Inflammatory macrophage (primary cell): ENCODE results near the gene GCNA.
"Not testable (repeated sequence)": the region's sequence is repeated elsewhere in the genome, so short reads cannot be mapped to it uniquely, and the experiment has no call there.

ENCODE experiments used
- DNase-seq, 2 donors: peaks; one replicate each; pipeline ENCODE4 v3.0.0-alpha.2; 2020 to 2022

Gene GCNA

DNA sequence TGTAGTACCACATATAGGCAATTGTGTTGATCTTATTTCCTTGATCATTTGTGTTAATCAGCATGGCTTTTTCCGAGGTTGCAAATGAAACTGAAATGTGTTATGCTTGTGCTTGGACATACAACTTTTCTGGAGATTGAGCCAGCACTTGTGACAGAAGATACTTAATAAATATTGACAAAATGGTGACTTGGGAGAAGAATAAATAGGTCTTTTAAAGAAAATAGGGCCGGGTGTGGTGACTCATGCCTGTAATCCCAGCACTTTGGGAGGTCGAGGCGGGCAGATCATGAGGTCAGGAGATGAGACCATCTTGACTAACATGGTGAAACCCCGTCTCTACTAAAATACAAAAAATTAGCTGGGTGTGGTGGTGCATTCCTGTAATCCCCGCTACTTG, 18.5 kb upstream of the GCNA start:
- DNase-seq: not testable (repeated sequence)

DNA sequence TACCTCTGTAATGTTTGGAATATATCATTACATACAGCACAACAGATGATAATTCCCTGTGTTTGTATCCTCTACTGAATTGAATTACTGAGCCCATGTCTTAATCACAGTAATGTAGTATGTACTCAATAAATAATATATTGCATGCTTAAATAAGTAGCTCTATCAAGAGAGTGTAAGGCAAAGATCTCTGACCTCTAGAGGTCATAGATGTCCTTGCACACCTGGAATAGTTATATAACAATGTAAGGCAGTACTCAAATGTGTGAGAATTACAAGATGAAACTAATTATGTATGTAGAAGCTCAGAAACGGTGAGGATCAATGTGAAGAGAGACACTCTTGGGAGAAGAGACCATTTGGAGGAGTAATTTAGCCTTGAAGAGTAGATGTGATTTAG, 14.3 kb upstream of the GCNA start:
- no peak for DNase-seq

- DNase-seq: no peak
Measured at GRCh38 chrX:71565474-71566041, 12.7 kb upstream of the GCNA start.

GRCh38 chrX:71571390-71571789, 6.8 kb upstream of the GCNA start:
- not testable (repeated sequence) for DNase-seq

GRCh38 chrX:71573590-71573989, 4.6 kb upstream of the GCNA start:
- no peak for DNase-seq

DNA sequence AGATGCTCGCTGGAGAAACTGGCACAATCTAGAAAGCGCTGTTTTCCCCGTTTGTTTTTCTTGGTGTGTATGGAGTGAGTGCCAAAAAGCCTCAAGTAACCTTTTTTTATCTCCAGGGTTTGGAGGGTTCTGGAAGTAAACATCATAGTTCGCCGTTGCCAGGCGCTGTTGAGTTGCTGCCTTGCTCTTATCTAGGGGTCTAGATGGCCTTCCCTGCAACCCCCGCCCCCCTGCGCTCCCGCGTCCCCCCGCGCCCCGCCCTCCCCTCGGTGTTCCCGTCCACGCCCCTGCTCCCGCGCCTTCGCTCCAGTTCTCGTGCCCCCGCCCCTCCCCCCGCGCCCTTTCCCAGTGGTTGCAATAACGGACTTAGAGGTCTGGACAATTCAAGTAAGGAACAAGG, 555 bp upstream of the GCNA start:
- no peak for DNase-seq

DNA sequence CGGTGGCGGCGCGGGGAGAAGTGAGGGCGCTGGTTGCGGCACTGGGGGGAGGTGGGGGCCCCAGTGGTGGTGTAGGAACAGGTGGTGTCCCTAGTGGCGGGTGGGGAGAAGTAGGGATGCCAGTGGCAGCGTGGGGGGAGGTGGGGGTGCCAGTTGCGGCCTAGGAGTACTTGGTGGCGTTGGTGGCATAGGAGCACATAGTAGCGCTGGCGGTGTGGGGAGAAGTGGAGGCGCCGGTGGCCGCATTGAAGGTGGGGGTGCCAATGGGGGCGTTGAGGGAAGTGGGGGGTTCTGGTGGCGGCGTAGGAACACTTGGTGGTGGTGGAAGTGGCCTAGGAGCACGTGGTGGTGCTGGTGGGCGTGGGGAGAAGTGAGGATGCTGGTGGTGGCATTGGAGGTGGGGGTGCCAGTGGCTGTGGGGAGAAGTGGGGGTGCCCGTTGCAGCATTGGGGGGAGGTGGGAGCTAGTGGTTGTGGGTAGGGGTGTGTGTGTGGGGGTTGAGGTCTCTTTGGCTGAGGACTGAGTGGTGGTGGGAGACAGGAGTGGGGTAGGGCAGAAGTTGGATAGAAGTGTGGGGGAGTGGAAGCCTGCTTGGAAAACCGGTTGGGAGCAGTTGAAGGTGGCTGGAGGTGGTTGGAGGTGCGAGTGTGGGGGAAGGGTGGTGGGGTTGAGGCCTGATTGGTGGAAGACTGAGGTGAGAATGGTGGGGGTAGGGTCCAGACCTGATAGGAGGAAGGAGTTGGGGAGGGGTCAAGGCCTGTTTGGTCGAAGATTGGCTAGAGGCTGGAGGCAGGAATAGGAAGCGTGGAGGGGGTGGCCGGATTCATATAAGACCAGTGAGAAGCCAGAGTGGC, 1.1 kb downstream of the GCNA start:
- DNase-seq: no peak

- DNase-seq: no peak
Measured at GRCh38 chrX:71579990-71580380, 1.7 kb downstream of the GCNA start.

DNA sequence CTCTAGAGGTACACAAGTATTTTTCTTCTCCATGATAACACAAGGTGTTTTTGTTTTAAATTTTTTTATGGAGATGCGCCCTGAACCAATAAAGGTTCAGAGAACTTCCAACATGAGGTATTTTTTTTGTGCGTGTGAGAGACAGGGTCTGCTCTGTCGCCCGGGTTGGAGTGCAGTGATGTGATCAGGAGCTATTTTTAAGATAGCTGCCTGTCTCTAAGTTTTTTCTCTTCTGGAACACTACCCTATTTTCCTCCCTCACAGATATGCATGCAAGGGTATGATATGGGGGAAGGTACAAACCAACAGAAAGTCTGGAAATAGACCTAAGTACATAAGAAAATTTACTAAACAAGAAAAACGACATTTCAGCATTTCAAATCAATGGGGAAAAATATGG, 3.0 kb downstream of the GCNA start:
- no peak for DNase-seq

DNA sequence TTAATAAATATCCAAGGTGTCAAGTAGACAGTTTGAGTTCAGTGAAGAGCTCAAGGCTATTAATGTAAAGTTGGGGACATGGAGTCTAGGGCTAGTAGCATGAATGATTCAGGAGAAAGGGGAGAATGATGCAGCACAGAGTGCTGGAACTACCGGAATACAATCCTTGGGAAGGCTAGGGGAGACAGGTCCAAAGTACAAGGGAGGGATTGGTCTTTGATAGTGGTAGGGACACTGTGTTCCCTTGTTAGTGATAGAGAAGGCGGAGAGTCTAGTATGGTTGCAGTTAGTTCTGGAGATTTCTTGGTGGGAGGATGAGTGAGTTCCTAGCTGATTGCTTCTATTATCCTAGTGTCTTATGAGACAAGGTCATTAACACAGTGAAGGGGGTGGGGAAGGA, 8.7 kb downstream of the GCNA start:
- no peak for DNase-seq

- not testable (repeated sequence) for DNase-seq
Measured at GRCh38 chrX:71593210-71593609, 15.0 kb downstream of the GCNA start.

DNA sequence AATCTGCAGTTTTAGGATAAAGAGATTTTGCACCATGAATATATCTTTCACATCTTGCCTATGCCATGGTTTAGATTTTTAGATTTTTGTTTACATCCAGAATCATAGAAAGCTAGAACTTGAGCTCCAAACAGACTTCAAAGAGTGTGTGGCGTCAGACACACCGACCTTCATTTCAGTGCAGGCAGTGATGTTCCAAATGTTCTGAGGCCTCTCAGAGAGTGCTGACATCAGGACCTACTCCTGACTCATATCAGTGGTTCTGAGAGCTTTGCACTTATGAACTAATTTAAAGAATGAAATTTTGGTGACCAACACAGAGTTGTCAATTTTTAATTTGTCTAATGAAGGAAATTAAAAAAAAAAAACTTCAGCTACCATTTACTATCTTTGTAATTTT, 21.7 kb downstream of the GCNA start:
- no peak for DNase-seq

- DNase-seq: no peak
Measured at GRCh38 chrX:71603618-71604017, 25.4 kb downstream of the GCNA start.

- no peak for DNase-seq
Measured at GRCh38 chrX:71604141-71604540, 25.9 kb downstream of the GCNA start.

- no peak for DNase-seq
Measured at GRCh38 chrX:71604796-71605568, 26.7 kb downstream of the GCNA start.

DNA sequence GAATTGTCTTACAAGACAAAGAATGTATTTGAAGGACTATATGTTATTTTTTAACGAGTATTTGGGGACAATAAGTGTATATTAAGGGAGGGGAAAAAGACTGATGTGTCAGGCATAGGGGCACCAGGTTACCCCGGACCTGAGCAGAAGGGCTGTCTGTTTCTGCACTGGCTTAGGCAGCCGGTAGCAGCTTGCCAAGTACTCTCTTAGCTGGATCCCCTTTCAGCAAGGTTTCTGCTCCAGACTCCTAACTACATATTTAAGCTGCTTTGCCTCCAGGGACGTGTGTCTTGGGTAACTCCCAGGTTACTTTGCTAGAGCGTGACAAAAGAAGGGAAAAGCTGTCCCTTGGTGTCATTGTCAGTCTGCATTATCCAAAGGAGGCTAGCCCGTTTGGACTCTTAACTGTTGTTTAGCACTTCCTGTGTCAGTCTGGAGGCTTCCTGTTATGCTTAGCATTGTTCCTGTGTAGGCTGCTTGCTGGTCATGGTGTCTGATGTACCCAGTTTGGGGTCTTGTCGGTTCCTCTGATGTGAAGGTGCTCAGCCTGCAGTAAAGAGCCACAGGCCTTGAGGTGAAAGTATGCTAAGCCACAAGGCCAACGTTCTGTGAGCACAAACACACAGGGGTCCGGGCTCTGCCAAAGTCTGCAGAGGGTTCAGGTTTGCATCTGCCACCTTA, 28.4 kb downstream of the GCNA start:
- DNase-seq: no peak

DNA sequence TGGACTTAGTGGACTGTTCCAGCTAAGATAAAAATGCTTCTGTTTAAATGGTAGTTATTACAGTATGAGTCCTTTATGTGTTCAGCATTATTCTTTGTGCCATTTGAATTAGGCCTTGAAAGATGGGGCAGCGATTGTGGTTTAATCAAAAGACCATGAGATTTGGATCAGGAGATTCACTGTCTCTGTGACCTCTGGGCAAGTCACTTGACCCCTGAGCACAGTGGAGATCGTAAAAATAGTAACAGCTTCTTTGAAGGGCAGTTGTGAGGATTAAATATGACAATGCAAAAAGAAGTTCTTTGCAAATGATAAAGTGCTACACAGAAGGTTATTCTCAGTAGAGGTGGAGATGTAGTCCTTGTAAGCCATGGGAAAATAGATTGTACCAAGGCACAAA, 29.3 kb downstream of the GCNA start:
- DNase-seq: no peak

- no peak for DNase-seq
Measured at GRCh38 chrX:71609095-71609750, 31.0 kb downstream of the GCNA start.

DNA sequence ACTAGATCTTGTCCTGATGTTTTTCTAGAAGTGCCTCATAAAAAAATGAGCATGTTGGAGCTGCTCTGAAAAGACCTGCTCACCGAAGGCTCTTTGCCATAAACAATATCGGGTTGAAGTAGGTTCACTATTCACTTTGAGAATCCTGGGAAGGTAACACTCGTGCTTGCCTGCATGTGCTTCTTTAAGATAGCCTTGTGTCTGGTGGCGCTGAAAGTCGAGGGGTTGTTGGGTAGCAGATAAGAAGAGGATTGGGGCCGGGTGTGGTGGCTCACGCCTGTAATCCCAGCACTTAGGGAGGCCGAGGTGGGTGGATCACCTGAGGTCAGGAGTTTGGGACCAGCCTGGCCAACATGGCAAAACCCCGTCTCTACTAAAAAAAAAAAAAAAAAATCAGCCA, 33.5 kb downstream of the GCNA start:
- DNase-seq: not testable (repeated sequence)

GRCh38 chrX:71612256-71612655, 34.0 kb downstream of the GCNA start:
- DNase-seq: no peak

- DNase-seq: no peak
Measured at GRCh38 chrX:71615056-71615455, 36.8 kb downstream of the GCNA start.

DNA sequence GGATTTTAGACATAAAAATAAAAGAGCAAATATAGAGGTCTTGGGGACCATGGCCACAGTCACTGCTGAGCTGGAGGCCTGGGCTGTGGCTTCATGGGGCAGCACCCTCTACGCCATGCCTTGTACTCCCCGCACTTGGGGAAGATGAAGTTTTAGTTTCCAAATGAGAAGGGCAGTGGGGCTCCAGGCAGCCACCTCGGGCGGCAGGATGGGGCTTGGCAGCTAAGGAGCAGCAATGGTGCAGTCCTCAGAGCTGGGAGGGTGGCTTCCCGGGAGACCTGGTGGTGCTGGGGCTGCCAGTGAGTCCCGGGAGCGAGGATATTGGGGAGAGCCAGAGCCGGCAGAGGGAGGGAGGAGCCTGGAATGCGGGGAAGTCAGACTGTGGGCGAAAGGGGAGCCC, 37.7 kb downstream of the GCNA start:
- DNase-seq: no peak
